ENCODE data around the gene YJEFN3.
A peak's percentile ranks its signal among the peaks of the same experiment; 100 is the strongest.

The YJEFN3 gene, protein sequence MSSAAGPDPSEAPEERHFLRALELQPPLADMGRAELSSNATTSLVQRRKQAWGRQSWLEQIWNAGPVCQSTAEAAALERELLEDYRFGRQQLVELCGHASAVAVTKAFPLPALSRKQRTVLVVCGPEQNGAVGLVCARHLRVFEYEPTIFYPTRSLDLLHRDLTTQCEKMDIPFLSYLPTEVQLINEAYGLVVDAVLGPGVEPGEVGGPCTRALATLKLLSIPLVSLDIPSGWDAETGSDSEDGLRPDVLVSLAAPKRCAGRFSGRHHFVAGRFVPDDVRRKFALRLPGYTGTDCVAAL

GRCh38 chr19:19528721-19529490 lies at the start of gene YJEFN3:
TSS of gene YJEFN3 (plus strand) at chr19:19528911. CDS start at chr19:19528933, 22 bp downstream.
- Histone ChIP-seq H3K36me3 (ENCODE audit: control insufficient read depth, insufficient read depth, low read length, severe bottlenecking) (peaks cover 23% of the 10 kb centered on the region), H3K9ac (ENCODE audit: low read length) (no peak within 1 kb of the TSS), H3K4me1 (ENCODE audit: control insufficient read depth, insufficient read depth, low read length) (peaks cover 12% of the 10 kb centered on the region), H3K27me3 (replicated peaks; ENCODE audit: control insufficient read depth, insufficient read depth, low read length) (no peaks in the 10 kb centered on the region), H3K4me3 (ENCODE audit: low read length) (no peak within 1 kb of the TSS), H3K9me3 (ENCODE audit: control insufficient read depth, low read length) (no peaks in the 10 kb centered on the region)
- no peak for DNase-seq (ENCODE audit: low read depth)

- Histone ChIP-seq H3K27me3 (replicated peaks; ENCODE audit: control insufficient read depth, insufficient read depth, low read length) (no peaks in the 10 kb centered on the region), H3K9me3 (ENCODE audit: control insufficient read depth, low read length) (no peaks in the 10 kb centered on the region), H3K4me3 (ENCODE audit: low read length) (no peak overlapping the region), H3K9ac (ENCODE audit: low read length) (no peak overlapping the region), H3K4me1 (ENCODE audit: control insufficient read depth, insufficient read depth, low read length) (peaks cover 10% of the 10 kb centered on the region), H3K36me3 (ENCODE audit: control insufficient read depth, insufficient read depth, low read length, severe bottlenecking) (peaks cover 12% of the 10 kb centered on the region)
- no peak for DNase-seq (ENCODE audit: low read depth)
Measured at GRCh38 chr19:19480688-19481087, 48.0 kb upstream of the YJEFN3 start.

GRCh38 chr19:19482809-19483596 lies 45.7 kb upstream of the YJEFN3 start:
- H3K4me1 ChIP-seq (ENCODE audit: control insufficient read depth, insufficient read depth, low read length): peaks cover 12% of the 10 kb centered on the region

DNA sequence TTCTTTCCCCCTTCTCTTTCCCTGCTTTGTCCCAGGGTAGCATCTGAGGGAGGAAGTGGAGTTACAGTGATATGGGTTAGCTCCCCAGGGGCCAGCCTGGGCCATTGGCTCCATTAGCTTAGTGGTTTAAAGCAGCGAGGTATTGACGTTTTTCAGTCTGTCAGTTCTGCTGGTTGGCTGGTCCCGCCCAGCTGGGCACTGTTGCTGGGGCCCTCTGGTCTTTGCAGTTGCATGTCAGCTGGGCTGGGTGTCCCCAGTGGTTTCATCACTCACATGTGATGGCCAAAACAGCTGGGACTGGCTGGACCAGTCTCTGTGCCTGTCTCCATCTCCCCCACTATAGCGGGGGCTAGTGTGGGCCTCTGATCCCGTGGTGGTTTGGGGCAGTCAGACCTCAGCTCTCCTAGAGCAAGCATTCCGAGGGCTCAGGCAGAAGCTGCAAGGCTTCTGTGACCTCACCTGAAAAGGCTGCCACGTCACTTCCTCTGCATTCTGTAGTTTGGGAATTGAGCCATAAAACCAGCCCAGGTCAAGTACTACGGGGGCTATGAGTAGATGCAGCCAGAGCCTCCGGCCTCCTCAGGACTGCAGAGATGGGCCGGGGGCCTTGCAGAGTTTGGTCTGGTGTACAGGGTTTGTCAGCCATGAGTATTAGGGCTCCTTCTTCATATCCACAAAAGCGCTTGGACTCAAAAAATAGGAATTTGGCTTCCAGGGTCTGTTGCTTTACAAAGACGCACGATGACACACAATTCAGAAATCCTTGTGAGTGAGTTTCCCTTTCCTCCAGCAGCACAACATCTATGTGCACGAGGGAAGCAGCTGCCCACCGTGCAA lies 43.3 kb upstream of the YJEFN3 start:
- peaks cover 33% of the 10 kb centered on the region for H3K4me1 ChIP-seq (ENCODE audit: control insufficient read depth, insufficient read depth, low read length)
- H3K9ac ChIP-seq (ENCODE audit: low read length): no peak overlapping the region
- peaks cover 14% of the 10 kb centered on the region for H3K36me3 ChIP-seq (ENCODE audit: control insufficient read depth, insufficient read depth, low read length, severe bottlenecking)
- H3K4me3 ChIP-seq (ENCODE audit: low read length): no peak overlapping the region
- no peak for DNase-seq (ENCODE audit: low read depth)
- no peaks in the 10 kb centered on the region for H3K9me3 ChIP-seq (ENCODE audit: control insufficient read depth, low read length)
- H3K27me3 ChIP-seq (replicated peaks; ENCODE audit: control insufficient read depth, insufficient read depth, low read length): no peaks in the 10 kb centered on the region

More at GRCh38 chr19:19482809-19483596, 45.7 kb upstream of the YJEFN3 start:
- DNase-seq (ENCODE audit: low read depth): no peak
- Histone ChIP-seq H3K27me3 (replicated peaks; ENCODE audit: control insufficient read depth, insufficient read depth, low read length) (no peaks in the 10 kb centered on the region), H3K9ac (ENCODE audit: low read length) (no peak overlapping the region), H3K9me3 (ENCODE audit: control insufficient read depth, low read length) (no peaks in the 10 kb centered on the region), H3K4me3 (ENCODE audit: low read length) (no peak overlapping the region), H3K36me3 (ENCODE audit: control insufficient read depth, insufficient read depth, low read length, severe bottlenecking) (peaks cover 16% of the 10 kb centered on the region)

DNA sequence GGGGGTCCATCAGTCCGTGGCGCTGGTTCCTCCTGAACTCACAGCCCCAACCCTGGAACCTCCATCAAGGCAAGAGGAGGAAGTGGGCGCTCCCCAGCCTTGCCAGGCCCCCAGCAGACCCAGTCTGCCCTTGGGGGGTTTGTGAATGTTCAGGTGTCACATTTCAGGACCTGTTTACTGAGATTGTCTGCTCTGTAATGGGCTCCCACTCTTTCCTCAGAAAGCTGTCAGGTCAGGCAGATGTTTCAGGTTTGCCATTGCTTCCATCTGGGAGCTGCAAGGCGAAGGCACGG lies 42.8 kb upstream of the YJEFN3 start:
- no peaks in the 10 kb centered on the region for H3K27me3 ChIP-seq (replicated peaks; ENCODE audit: control insufficient read depth, insufficient read depth, low read length)
- H3K9ac ChIP-seq (ENCODE audit: low read length): no peak overlapping the region
- no peak overlapping the region for H3K4me3 ChIP-seq (ENCODE audit: low read length)
- no peak for DNase-seq (ENCODE audit: low read depth)
- peaks cover 33% of the 10 kb centered on the region for H3K4me1 ChIP-seq (ENCODE audit: control insufficient read depth, insufficient read depth, low read length)
- peaks cover 10% of the 10 kb centered on the region for H3K36me3 ChIP-seq (ENCODE audit: control insufficient read depth, insufficient read depth, low read length, severe bottlenecking)
- no peaks in the 10 kb centered on the region for H3K9me3 ChIP-seq (ENCODE audit: control insufficient read depth, low read length)

DNA sequence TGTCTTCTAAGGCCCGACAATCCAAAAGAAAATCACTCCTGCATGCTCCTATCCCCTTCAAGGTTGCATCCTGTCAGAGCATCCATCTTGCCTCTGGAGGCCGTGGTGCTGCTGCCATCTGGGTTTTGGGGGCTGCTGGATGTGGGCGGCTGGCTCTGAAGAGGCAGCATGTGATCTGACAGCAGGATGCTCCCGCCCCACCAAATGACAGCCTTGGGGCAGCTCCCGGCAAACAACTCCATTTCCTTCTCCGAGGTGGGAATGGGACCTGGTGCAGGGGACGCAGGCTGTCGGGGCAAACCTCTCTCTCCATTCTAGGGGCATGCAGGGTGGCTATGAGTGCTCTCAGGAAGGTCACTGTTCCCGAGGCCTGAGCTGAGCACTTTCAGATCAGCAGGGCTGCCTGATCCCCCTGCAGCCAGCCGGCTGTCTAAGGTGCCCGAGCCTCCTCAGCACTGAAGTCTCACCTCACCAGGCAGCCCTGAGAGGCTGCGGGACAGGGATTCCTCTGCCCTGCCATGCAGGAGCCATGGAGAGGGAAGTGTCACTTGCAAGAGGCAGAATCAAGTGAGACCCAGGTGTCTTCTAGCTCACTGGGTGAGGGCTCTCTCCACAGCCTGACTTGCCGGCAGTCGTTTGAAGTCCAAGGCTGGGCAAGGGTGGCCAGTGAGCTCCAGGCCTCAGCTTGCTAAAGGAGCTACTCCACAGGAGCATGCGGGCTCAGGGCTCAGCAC lies 42.2 kb upstream of the YJEFN3 start:
- Histone ChIP-seq H3K36me3 (ENCODE audit: control insufficient read depth, insufficient read depth, low read length, severe bottlenecking) (peaks cover 6% of the 10 kb centered on the region), H3K4me3 (ENCODE audit: low read length) (no peak overlapping the region), H3K9me3 (ENCODE audit: control insufficient read depth, low read length) (no peaks in the 10 kb centered on the region), H3K4me1 (ENCODE audit: control insufficient read depth, insufficient read depth, low read length) (peaks cover 33% of the 10 kb centered on the region), H3K9ac (ENCODE audit: low read length) (no peak overlapping the region), H3K27me3 (replicated peaks; ENCODE audit: control insufficient read depth, insufficient read depth, low read length) (no peaks in the 10 kb centered on the region)
- DNase-seq (ENCODE audit: low read depth): no peak

- H3K9me3 ChIP-seq (ENCODE audit: control insufficient read depth, low read length): no peaks in the 10 kb centered on the region
- H3K4me1 ChIP-seq (ENCODE audit: control insufficient read depth, insufficient read depth, low read length): peaks cover 33% of the 10 kb centered on the region
- H3K9ac ChIP-seq (ENCODE audit: low read length): no peak overlapping the region
- H3K36me3 ChIP-seq (ENCODE audit: control insufficient read depth, insufficient read depth, low read length, severe bottlenecking): peaks cover 10% of the 10 kb centered on the region
- H3K27me3 ChIP-seq (replicated peaks; ENCODE audit: control insufficient read depth, insufficient read depth, low read length): no peaks in the 10 kb centered on the region
- DNase-seq (ENCODE audit: low read depth): no peak
- H3K4me3 ChIP-seq (ENCODE audit: low read length): no peak overlapping the region
Measured at GRCh38 chr19:19487077-19487949, 41.4 kb upstream of the YJEFN3 start.

DNA sequence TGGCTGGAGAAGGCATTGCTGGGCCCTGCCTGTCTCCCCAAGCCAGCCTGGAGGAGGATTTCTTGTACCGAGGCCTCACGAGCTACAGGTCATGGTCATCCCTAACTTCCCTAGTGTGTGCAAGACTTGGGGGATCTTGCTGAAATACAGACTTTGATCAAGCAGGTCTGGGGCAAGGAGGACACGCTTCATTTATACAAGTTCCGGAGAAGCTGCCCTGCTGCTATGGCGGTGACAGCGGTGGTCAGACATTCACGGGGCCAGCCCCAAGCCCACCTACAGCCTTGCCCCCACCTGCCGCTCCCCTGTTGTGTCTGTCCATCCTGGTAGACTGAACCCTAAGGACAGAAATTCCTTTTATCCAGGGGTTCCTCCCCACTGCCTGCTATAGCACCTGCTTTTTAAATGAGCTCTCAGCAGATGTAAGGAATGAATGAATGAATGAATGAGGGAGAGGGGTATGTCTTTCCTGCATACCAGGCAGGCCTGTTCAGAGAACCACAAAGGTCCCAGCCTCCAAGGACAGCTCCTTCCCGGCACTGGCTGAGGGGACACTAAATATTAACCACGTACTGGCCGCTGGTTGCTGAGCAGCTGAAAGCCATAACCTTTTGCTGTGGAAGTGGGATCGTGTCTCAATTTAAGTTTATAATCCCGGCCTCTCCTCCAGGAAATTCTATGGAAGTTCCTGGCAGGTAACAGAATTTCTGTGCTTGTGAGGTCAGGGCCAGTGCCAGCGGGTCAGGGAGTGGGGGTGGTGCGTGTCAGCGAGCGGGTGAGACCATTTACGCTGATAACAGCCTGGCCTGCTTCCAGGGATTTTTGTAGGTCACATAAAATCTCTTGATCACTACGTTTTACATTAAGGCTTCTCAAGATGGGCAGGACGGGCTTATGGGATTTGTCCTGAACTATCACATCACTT lies 40.5 kb upstream of the YJEFN3 start:
- no peaks in the 10 kb centered on the region for H3K27me3 ChIP-seq (replicated peaks; ENCODE audit: control insufficient read depth, insufficient read depth, low read length)
- peaks cover 33% of the 10 kb centered on the region for H3K4me1 ChIP-seq (ENCODE audit: control insufficient read depth, insufficient read depth, low read length)
- H3K9me3 ChIP-seq (ENCODE audit: control insufficient read depth, low read length): no peaks in the 10 kb centered on the region
- peaks cover 14% of the 10 kb centered on the region for H3K36me3 ChIP-seq (ENCODE audit: control insufficient read depth, insufficient read depth, low read length, severe bottlenecking)
- peak overlapping the region; percentile 84 for H3K9ac ChIP-seq (ENCODE audit: low read length)
- DNase-seq (ENCODE audit: low read depth): no peak
- H3K4me3 ChIP-seq (ENCODE audit: low read length): peak overlapping the region; percentile 76
